Activated CD8-positive, alpha-beta T cell treated with anti-CD3 and anti-CD28 coated beads for 36 hours (primary cell): ENCODE data around the gene KLHL2. TPM values are rescaled to one million over a fixed set of nuclear protein-coding genes. Genes with fewer than 3 reads are reported as not detected.
A peak's percentile ranks its signal among the peaks of the same experiment; 100 is the strongest.
"Not testable (repeated sequence)": the region's sequence is repeated elsewhere in the genome, so short reads cannot be mapped to it uniquely, and the experiment has no call there.

ENCODE experiments used
- ATAC-seq: fragments of 200-7000 bp; cut with Tn5 transposase; one replicate; pipeline ENCODE4 v1.10.0; 2021; ENCODE audit warnings: mild to moderate bottlenecking, moderate library complexity
- CTCF ChIA-PET: fragments of 350-600 bp; sonication (Branson Sonifier 250); formaldehyde crosslinking; loops from one replicate; lab custom pipeline; 2021; ENCODE audit warnings: antibody characterized with exemption; lab: Charles Lee
- POLR2A ChIA-PET: fragments of 350-600 bp; sonication (Branson Sonifier 250); formaldehyde crosslinking; loops from one replicate; lab custom pipeline; 2021; ENCODE audit warnings: antibody characterized with exemption; lab: Charles Lee
- DNase-seq: peaks from one replicate; pipeline ENCODE4 v3.0.0-alpha.2; 2020
- H3K27ac Mint-ChIP-seq: one replicate; pipeline ENCODE4 v1.8.0; 2021; ENCODE audit warnings: mild to moderate bottlenecking, mixed read lengths
- H3K27me3 Mint-ChIP-seq: one replicate; pipeline ENCODE4 v1.8.0; 2021; ENCODE audit warnings: mixed read lengths
- H3K36me3 Mint-ChIP-seq: one replicate; pipeline ENCODE4 v1.8.0; 2021; ENCODE audit warnings: low read depth, mixed read lengths
- H3K4me1 Mint-ChIP-seq: one replicate; pipeline ENCODE4 v1.8.0; 2021; ENCODE audit warnings: low read depth, mixed read lengths
- H3K4me3 Mint-ChIP-seq: one replicate; pipeline ENCODE4 v1.8.0; 2021; ENCODE audit warnings: mild to moderate bottlenecking, moderate library complexity, mixed read lengths
- H3K9me3 Mint-ChIP-seq: one replicate; pipeline ENCODE4 v1.8.0; 2021; ENCODE audit warnings: mixed read lengths
- CTCF ChIP-seq: fragments of 200-600 bp; IDR thresholded peaks from one replicate; pipeline ENCODE4 v1.8.0; 2022; ENCODE audit warnings: antibody characterized with exemption, mild to moderate bottlenecking
- intact Hi-C: fragments of 100-400 bp; cut with micrococcal nuclease; formaldehyde crosslinking; loops from one replicate; pipeline ENCODE4 v1.10.0; 2022
- total RNA-seq, 2 experiments: library from RNA; stranded (reverse); gene quantifications; one replicate each; pipeline ENCODE4 v1.2.3, GENCODE V29; 2021

KLHL2 gene
- total RNA-seq, 2 experiments from 2014 or later = 24.5 to 29.4 TPM

- ChIA-PET CTCF (no interaction called here), POLR2A (no interaction called here)
- Mint-ChIP-seq H3K27ac (no peak overlapping the region), H3K4me1 (peaks cover 8% of the 10 kb centered on the region), H3K9me3 (peaks cover 3% of the 10 kb centered on the region), H3K36me3 (peaks cover 26% of the 10 kb centered on the region), H3K27me3 (no peaks in the 10 kb centered on the region), H3K4me3 (no peak overlapping the region)
- ATAC-seq = peak; percentile 29
- intact Hi-C loops = no loop called here
- no peak for TF ChIP-seq CTCF
- no peak for DNase-seq
Observed at GRCh38 chr4:165248102-165248501, 40.7 kb downstream of the KLHL2 start.

- H3K9me3 Mint-ChIP-seq, POLR2A ChIA-PET, H3K4me1 Mint-ChIP-seq, H3K4me3 Mint-ChIP-seq, CTCF ChIA-PET, intact Hi-C loops, H3K27me3 Mint-ChIP-seq: not testable (repeated sequence)
- peak; percentile 42 for DNase-seq
- Mint-ChIP-seq H3K27ac (peak overlapping the region; percentile 32), H3K36me3 (peaks cover 20% of the 10 kb centered on the region)
- peak; percentile 86 for ATAC-seq
Observed at GRCh38 chr4:165248904-165249303, 41.5 kb downstream of the KLHL2 start.

GRCh38 chr4:165254771-165255170 is 47.4 kb downstream of the KLHL2 start:
- H3K4me3 Mint-ChIP-seq, DNase-seq, H3K27ac Mint-ChIP-seq, CTCF ChIA-PET, POLR2A ChIA-PET, H3K27me3 Mint-ChIP-seq, H3K9me3 Mint-ChIP-seq, intact Hi-C loops, ATAC-seq: not testable (repeated sequence)
- Mint-ChIP-seq H3K4me1 (peaks cover 47% of the 10 kb centered on the region), H3K36me3 (peaks cover 13% of the 10 kb centered on the region)

GRCh38 chr4:165255439-165255838 is 48.1 kb downstream of the KLHL2 start:
- H3K27me3 Mint-ChIP-seq, intact Hi-C loops, POLR2A ChIA-PET, H3K9me3 Mint-ChIP-seq: not testable (repeated sequence)
- peaks cover 51% of the 10 kb centered on the region for H3K4me1 Mint-ChIP-seq
- CTCF ChIA-PET = interaction anchor here (1.5 kb wide), 1 partner anchor 124 kb away, joined by 4 read pairs; no protein-coding TSS in a partner anchor
- H3K27ac Mint-ChIP-seq = peak overlapping the region; percentile 89
- DNase-seq = peak; percentile 88
- peaks cover 11% of the 10 kb centered on the region for H3K36me3 Mint-ChIP-seq
- ATAC-seq = peak; percentile 92
- peak overlapping the region; percentile 63 for H3K4me3 Mint-ChIP-seq

GRCh38 chr4:165256074-165256659 is 48.8 kb downstream of the KLHL2 start:
- peak; percentile 38 for ATAC-seq
- peaks cover 56% of the 10 kb centered on the region for H3K4me1 Mint-ChIP-seq
- CTCF ChIA-PET = interaction anchor here (1.5 kb wide), 1 partner anchor 125 kb away, joined by 4 read pairs; no protein-coding TSS in a partner anchor

GRCh38 chr4:165259776-165260175 is 52.4 kb downstream of the KLHL2 start:
- Mint-ChIP-seq H3K36me3 (peaks cover 16% of the 10 kb centered on the region), H3K27ac (peak overlapping the region; percentile 23), H3K4me1 (peaks cover 53% of the 10 kb centered on the region)
- H3K9me3 Mint-ChIP-seq, CTCF ChIA-PET, POLR2A ChIA-PET, H3K4me3 Mint-ChIP-seq, H3K27me3 Mint-ChIP-seq, ATAC-seq: not testable (repeated sequence)
- intact Hi-C loops = loop anchor here (10.0 kb wide), 1 partner anchor 55 kb away; the partner anchor contains the start of gene KLHL2
- DNase-seq = peak; percentile 29

More at GRCh38 chr4:165256074-165256659, 48.8 kb downstream of the KLHL2 start:
- Mint-ChIP-seq H3K27ac (peak overlapping the region; percentile 89), H3K36me3 (peaks cover 11% of the 10 kb centered on the region), H3K4me3 (peak overlapping the region; percentile 63)
- intact Hi-C loops, H3K27me3 Mint-ChIP-seq, POLR2A ChIA-PET, H3K9me3 Mint-ChIP-seq: not testable (repeated sequence)
- DNase-seq = peak; percentile 15

GRCh38 chr4:165262306-165262705 is 54.9 kb downstream of the KLHL2 start:
- H3K27me3 Mint-ChIP-seq, CTCF ChIA-PET, H3K9me3 Mint-ChIP-seq, POLR2A ChIA-PET, H3K4me3 Mint-ChIP-seq, H3K27ac Mint-ChIP-seq, DNase-seq, ATAC-seq: not testable (repeated sequence)
- intact Hi-C loops = loop anchor here (10.0 kb wide), 1 partner anchor 58 kb away; the partner anchor contains the start of gene KLHL2
- Mint-ChIP-seq H3K4me1 (peaks cover 32% of the 10 kb centered on the region), H3K36me3 (peaks cover 23% of the 10 kb centered on the region)

GRCh38 chr4:165263466-165263865 is 56.1 kb downstream of the KLHL2 start:
- H3K4me3 Mint-ChIP-seq, H3K27ac Mint-ChIP-seq, ATAC-seq, DNase-seq, H3K9me3 Mint-ChIP-seq, POLR2A ChIA-PET, H3K27me3 Mint-ChIP-seq: not testable (repeated sequence)
- CTCF ChIA-PET = interaction anchor here (1.3 kb wide), 1 partner anchor 132 kb away, joined by 3 read pairs; no protein-coding TSS in a partner anchor
- peaks cover 27% of the 10 kb centered on the region for H3K4me1 Mint-ChIP-seq
- intact Hi-C loops = loop anchor here (10.0 kb wide), 1 partner anchor 59 kb away; the partner anchor contains the start of gene KLHL2
- peaks cover 19% of the 10 kb centered on the region for H3K36me3 Mint-ChIP-seq

GRCh38 chr4:165269931-165270330 is 62.6 kb downstream of the KLHL2 start:
- H3K27ac Mint-ChIP-seq, H3K27me3 Mint-ChIP-seq, H3K4me3 Mint-ChIP-seq, H3K9me3 Mint-ChIP-seq, CTCF ChIA-PET, ATAC-seq, POLR2A ChIA-PET, DNase-seq: not testable (repeated sequence)
- peaks cover 25% of the 10 kb centered on the region for H3K4me1 Mint-ChIP-seq
- H3K36me3 Mint-ChIP-seq = peaks cover 43% of the 10 kb centered on the region
- intact Hi-C loops = loop anchor here (10.0 kb wide), 1 partner anchor 65 kb away; the partner anchor contains the start of gene KLHL2

GRCh38 chr4:165273443-165273842 is 66.1 kb downstream of the KLHL2 start:
- H3K9me3 Mint-ChIP-seq, intact Hi-C loops, H3K27me3 Mint-ChIP-seq, H3K4me3 Mint-ChIP-seq, CTCF ChIA-PET, POLR2A ChIA-PET, ATAC-seq, H3K27ac Mint-ChIP-seq, DNase-seq: not testable (repeated sequence)
- peaks cover 43% of the 10 kb centered on the region for H3K36me3 Mint-ChIP-seq
- peaks cover 18% of the 10 kb centered on the region for H3K4me1 Mint-ChIP-seq

- CTCF ChIA-PET, H3K4me3 Mint-ChIP-seq, intact Hi-C loops, H3K27me3 Mint-ChIP-seq, H3K4me1 Mint-ChIP-seq, POLR2A ChIA-PET, DNase-seq, H3K9me3 Mint-ChIP-seq, H3K27ac Mint-ChIP-seq, ATAC-seq: not testable (repeated sequence)
- peaks cover 33% of the 10 kb centered on the region for H3K36me3 Mint-ChIP-seq
Observed at GRCh38 chr4:165275357-165275756, 68.0 kb downstream of the KLHL2 start.
